H1 (cell line): ENCODE measurements around the gene CHRNA3. TPM values are rescaled to one million over a fixed set of nuclear protein-coding genes. Genes with fewer than 3 reads are reported as not detected.

ENCODE experiments used
- CTCF ChIA-PET: fragments of 300-600 bp; sonication (Branson Sonifier 250); formaldehyde crosslinking; loops from one replicate; lab custom pipeline; 2021; ENCODE audit not compliant: partially characterized antibody; lab: Charles Lee
- POLR2A ChIA-PET: fragments of 300-600 bp; sonication (Branson Sonifier 250); formaldehyde crosslinking; loops from one replicate; lab custom pipeline; 2021; ENCODE audit warnings: inconsistent platforms; ENCODE audit not compliant: partially characterized antibody; lab: Charles Lee
- DNase-seq, 2 experiments: peaks; one replicate each; pipeline versions ENCODE4 v3.0.0 to v3.0.0-alpha.2; 2010 to 2022; ENCODE audit warnings: low spot score in 2 of 2, low read depth in 1 of 2, mixed read lengths in 1 of 2
- FAIRE-seq: peaks from 2 replicates; lab custom pipeline; 2011; peaks lifted over from hg19 to GRCh38; lab: Jason Lieb, UNC
- H2AFZ ChIP-seq: 2 replicates; pipeline ENCODE4 v1.8.1; 2012; ENCODE audit warnings: low read length, inconsistent platforms
- H2AK5ac ChIP-seq: 2 replicates; pipeline ENCODE4 v1.6.1; 2013; ENCODE audit warnings: low read depth, low read length
- H2BK120ac ChIP-seq: replicated peaks from 2 replicates; pipeline ENCODE3; 2013; ENCODE audit warnings: low read depth, low read length, inconsistent platforms
- H2BK12ac ChIP-seq: 2 replicates; pipeline ENCODE4 v1.6.1; 2013; ENCODE audit warnings: low read depth, low read length
- H2BK15ac ChIP-seq: 2 replicates; pipeline ENCODE4 v1.6.1; 2013; ENCODE audit warnings: low read length
- H2BK20ac ChIP-seq: 2 replicates; pipeline ENCODE4 v1.6.1; 2013; ENCODE audit warnings: low read length
- H2BK5ac ChIP-seq: 2 replicates; pipeline ENCODE4 v1.6.1; 2013; ENCODE audit warnings: low read depth, low read length
- H3K14ac ChIP-seq: 2 replicates; pipeline ENCODE4 v1.6.1; 2013; ENCODE audit warnings: inconsistent platforms; ENCODE audit not compliant: insufficient read length
- H3K18ac ChIP-seq: 2 replicates; pipeline ENCODE4 v1.6.1; 2013; ENCODE audit warnings: low read length; ENCODE audit errors: extremely low read depth
- H3K23ac ChIP-seq: 2 replicates; pipeline ENCODE4 v1.6.1; 2013; ENCODE audit warnings: inconsistent platforms; ENCODE audit not compliant: insufficient read length
- H3K23me2 ChIP-seq: 2 replicates; pipeline ENCODE4 v1.6.1; 2013; ENCODE audit warnings: low read depth, low read length
- H3K27ac ChIP-seq: 2 replicates; pipeline ENCODE4 v1.6.1; 2011; ENCODE audit warnings: low read depth, low read length, inconsistent platforms
- H3K27me3 ChIP-seq, 4 experiments: replicated peaks in 1 of 4; 1 replicate in 1 of 4; 2 replicates in 3 of 4; pipeline versions ENCODE4 v1.6.1 to v1.8.1; 2011 to 2013; ENCODE audit warnings: low read length in 3 of 4, mild to moderate bottlenecking in 3 of 4, inconsistent platforms in 2 of 4, mixed read lengths in 2 of 4, moderate library complexity in 1 of 4; ENCODE audit not compliant: control insufficient read depth in 3 of 4, insufficient read depth in 3 of 4; ENCODE audit errors: extremely low read depth in 1 of 4
- H3K36me3 ChIP-seq, 4 experiments: 2 replicates each; pipeline versions ENCODE4 v1.6.1 to v1.8.1; 2011 to 2013; ENCODE audit warnings: mild to moderate bottlenecking in 4 of 4, low read length in 3 of 4, moderate library complexity in 2 of 4, control low read depth in 1 of 4, inconsistent platforms in 1 of 4; ENCODE audit not compliant: insufficient read depth in 4 of 4, control insufficient read depth in 2 of 4
- H3K4ac ChIP-seq: replicated peaks from 2 replicates; pipeline ENCODE3; 2013; ENCODE audit warnings: low read length, low read depth, mixed read lengths, inconsistent platforms; ENCODE audit not compliant: insufficient read length
- H3K4me1 ChIP-seq, 4 experiments: replicated peaks in 1 of 4; 1 replicate in 1 of 4; 2 replicates in 3 of 4; pipeline versions ENCODE4 v1.6.1 to v1.8.1; 2011 to 2013; ENCODE audit warnings: low read length in 3 of 4, inconsistent platforms in 2 of 4, mixed read lengths in 1 of 4; ENCODE audit not compliant: insufficient read depth in 4 of 4, control insufficient read depth in 3 of 4
- H3K4me2 ChIP-seq, 2 experiments: 2 replicates each; pipeline versions ENCODE4 v1.6.1 to v1.8.1; 2011 to 2013; ENCODE audit warnings: low read depth in 2 of 2, low read length in 2 of 2, control low read depth in 1 of 2, inconsistent platforms in 1 of 2, mild to moderate bottlenecking in 1 of 2; ENCODE audit not compliant: insufficient read depth in 1 of 2
- H3K4me3 ChIP-seq, 4 experiments: fragments of 200-600, 300-600 bp in 1 of 4; sonication (generic), shearing (Covaris generic), sonication (Bioruptor Twin) in 1 of 4; 2 replicates each; pipeline versions ENCODE4 v1.5.1 to v1.8.1; 2011 to 2016; ENCODE audit warnings: low read length in 4 of 4, low read depth in 3 of 4, control low read depth in 2 of 4, inconsistent platforms in 2 of 4, mild to moderate bottlenecking in 2 of 4, mixed read lengths in 1 of 4, moderate library complexity in 1 of 4; ENCODE audit not compliant: insufficient read depth in 2 of 4; ENCODE audit errors: extremely low read depth in 1 of 4
- H3K56ac ChIP-seq: replicated peaks from 2 replicates; pipeline ENCODE3; 2013; ENCODE audit warnings: low read depth, mild to moderate bottlenecking, mixed read lengths, low read length, inconsistent platforms; ENCODE audit not compliant: insufficient read length
- H3K79me1 ChIP-seq: 2 replicates; pipeline ENCODE4 v1.6.1; 2013; ENCODE audit warnings: low read depth, low read length, control low read depth
- H3K79me2 ChIP-seq, 2 experiments: 2 replicates each; pipeline versions ENCODE4 v1.6.1 to v1.8.1; 2012 to 2013; ENCODE audit warnings: low read length in 2 of 2, mild to moderate bottlenecking in 2 of 2, inconsistent platforms in 1 of 2; ENCODE audit not compliant: insufficient read depth in 2 of 2, control insufficient read depth in 1 of 2
- H3K9ac ChIP-seq, 4 experiments: replicated peaks in 1 of 4; 1 replicate in 1 of 4; 2 replicates in 3 of 4; pipeline versions ENCODE4 v1.6.1 to v1.8.1; 2011 to 2013; ENCODE audit warnings: low read depth in 3 of 4, low read length in 3 of 4, control low read depth in 2 of 4, mild to moderate bottlenecking in 2 of 4, moderate library complexity in 2 of 4, inconsistent platforms in 1 of 4; ENCODE audit errors: extremely low read depth in 1 of 4
- H3K9me3 ChIP-seq, 2 experiments: 2 replicates each; pipeline versions ENCODE4 v1.6.1 to v1.8.1; 2012 to 2013; ENCODE audit warnings: mild to moderate bottlenecking in 2 of 2, moderate library complexity in 2 of 2, control low read depth in 1 of 2, inconsistent platforms in 1 of 2, low read depth in 1 of 2, low read length in 1 of 2, mixed read lengths in 1 of 2; ENCODE audit not compliant: insufficient read depth in 2 of 2
- H4K20me1 ChIP-seq, 2 experiments: replicated peaks in 1 of 2; 2 replicates each; pipeline versions ENCODE3 to v1.8.1; 2011 to 2013; ENCODE audit warnings: inconsistent platforms in 2 of 2, low read length in 2 of 2, mild to moderate bottlenecking in 1 of 2; ENCODE audit not compliant: insufficient read depth in 2 of 2, control insufficient read depth in 1 of 2
- H4K5ac ChIP-seq: 2 replicates; pipeline ENCODE4 v1.6.1; 2013; ENCODE audit warnings: low read length, low read depth, mixed read lengths, inconsistent platforms; ENCODE audit not compliant: insufficient read length
- H4K8ac ChIP-seq: 2 replicates; pipeline ENCODE4 v1.8.0; 2013; ENCODE audit warnings: mild to moderate bottlenecking, moderate library complexity, low read length, inconsistent platforms; ENCODE audit not compliant: insufficient read depth; ENCODE audit errors: extremely low read depth
- H4K91ac ChIP-seq: replicated peaks from 2 replicates; pipeline ENCODE3; 2013; ENCODE audit warnings: low read length, mixed read lengths, inconsistent platforms; ENCODE audit not compliant: insufficient read length
- ASH2L ChIP-seq: fragments of 200-600, 300-600 bp; sonication (generic); IDR thresholded peaks from one replicate; pipeline ENCODE4 v1.7.1; 2017; ENCODE audit warnings: low read length
- CEBPB ChIP-seq: IDR thresholded peaks from 2 replicates; pipeline ENCODE4 v1.6.1; 2012; ENCODE audit warnings: low read depth, low read length
- EP300 ChIP-seq, 2 experiments: IDR thresholded peaks; 1 replicate in 1 of 2; 2 replicates in 1 of 2; pipeline ENCODE4 v1.6.1; 2011 to 2012; ENCODE audit warnings: low read depth in 2 of 2, low read length in 2 of 2, mild to moderate bottlenecking in 2 of 2, borderline replicate concordance in 1 of 2, inconsistent platforms in 1 of 2, moderate library complexity in 1 of 2
- JUND ChIP-seq: IDR thresholded peaks from 2 replicates; pipeline ENCODE4 v1.6.1; 2011; ENCODE audit warnings: mild to moderate bottlenecking, improper control_type of control experiment, low read length
- KDM1A ChIP-seq: fragments of 200-600, 300-600 bp; sonication (generic); IDR thresholded peaks from 2 replicates; pipeline ENCODE4 v1.7.1; 2016; ENCODE audit warnings: mild to moderate bottlenecking, low read length, borderline replicate concordance
- NANOG ChIP-seq: IDR thresholded peaks from 2 replicates; pipeline ENCODE4 v1.6.1; 2011; ENCODE audit warnings: low read length, low read depth, mild to moderate bottlenecking, inconsistent platforms; ENCODE audit not compliant: insufficient read depth, poor library complexity, severe bottlenecking
- NRF1 ChIP-seq: IDR thresholded peaks from 2 replicates; pipeline ENCODE4 v1.6.1; 2011; ENCODE audit warnings: mild to moderate bottlenecking, low read depth, low read length, improper control_type of control experiment
- SIRT6 ChIP-seq: IDR thresholded peaks from one replicate; pipeline ENCODE4 v1.7.1; 2012; ENCODE audit warnings: low read length, inconsistent platforms
- SP2 ChIP-seq: IDR thresholded peaks from 2 replicates; pipeline ENCODE4 v1.6.1; 2012; ENCODE audit warnings: mild to moderate bottlenecking, low read length, inconsistent platforms
- TBP ChIP-seq: IDR thresholded peaks from 2 replicates; pipeline ENCODE4 v1.6.1; 2011; ENCODE audit warnings: low read depth, low read length, improper control_type of control experiment
- WGBS, 2 experiments: shearing (Covaris generic) in 1 of 2; methylation state at CpG; one replicate each; pipeline versions ENCODE4 v1.1.6 to v1.1.7; 2013 to 2015; ENCODE audit warnings: low lambda C conversion rate in 2 of 2, mixed read lengths in 2 of 2, inconsistent platforms in 1 of 2, low coverage in 1 of 2, missing lambda C conversion rate in 1 of 2; ENCODE audit not compliant: insufficient replicate concordance in 2 of 2, insufficient coverage in 1 of 2, insufficient read length in 1 of 2; ENCODE audit errors: extremely low coverage in 1 of 2, missing lambda C conversion rate in 1 of 2; 5-methylcytosine and 5-hydroxymethylcytosine counted together
- polyA plus RNA-seq, 7 experiments: library from polyadenylated mRNA; depleted of rRNA in 3 of 7; stranded (reverse) in 5 of 7; unstranded in 2 of 7; fragments of >200 nt in 5 of 7; fragments of 200-250 nt in 2 of 7; gene quantifications; 1 replicate in 5 of 7; 2 replicates in 1 of 7; 4 replicates in 1 of 7; pipeline versions ENCODE4 v1.2.1 to v1.2.3, GENCODE V29; 2011 to 2013; ENCODE audit warnings: missing spikeins in 2 of 7, mixed read lengths in 2 of 7
- total RNA-seq: library from RNA; stranded (reverse); fragmentation: NEBNext Ultra II Directional; extraction: Animal tissue kit (Norgen Biotek cat#: 25700); gene quantifications from 2 replicates; pipeline ENCODE4 v1.2.1, GENCODE V29; 2021

The CHRNA3 gene
- total and polyA plus RNA-seq, 2 of the 8 experiments (the other 6 are each of a cell fraction or from before 2014, with no cell fraction given), result 2.1 to 4.7 TPM

- Histone ChIP-seq H4K20me1 (no peaks in the 10 kb centered on the region), H2AK5ac (no peak overlapping the region), H2BK20ac (no peak overlapping the region), H3K4me1 (peaks cover 0 to 13% (median 8%) of the 10 kb centered on the region in 4 experiments; a peak in 5 of 7 replicates), H3K56ac (no peak overlapping the region), H3K79me1 (no peaks in the 10 kb centered on the region), H2BK5ac (no peak overlapping the region), H2BK12ac (no peak overlapping the region), H3K9me3 (no peaks in the 10 kb centered on the region), H3K79me2 (no peaks in the 10 kb centered on the region), H3K23ac (no peak overlapping the region), H3K36me3 (no peaks in the 10 kb centered on the region), H4K5ac (no peak overlapping the region), H3K14ac (no peak overlapping the region), H2BK120ac (no peak overlapping the region), H3K27ac (no peak overlapping the region), H3K9ac (no peak overlapping the region), H3K4me2 (no peak overlapping the region), H4K91ac (no peak overlapping the region), H3K23me2 (no peaks in the 10 kb centered on the region), H3K18ac (no peak overlapping the region), H2BK15ac (no peak overlapping the region), H3K4ac (no peak overlapping the region), H3K4me3 (no peak overlapping the region), H2AFZ (no peak overlapping the region), H3K27me3 (no peaks in the 10 kb centered on the region; a peak in 1 of 7 replicates), H4K8ac (no peak overlapping the region)
- no peak for FAIRE-seq
- ChIA-PET POLR2A (interaction anchor here (0.9 to 1.2 kb wide), 2 partner anchors 8 to 59 kb away, joined by 3 read pairs; no protein-coding TSS in a partner anchor), CTCF (interaction anchor here (0.6 to 1.7 kb wide), 9 partner anchors 17 to 117 kb away, joined by 3 to 13 read pairs (median 3); no protein-coding TSS in a partner anchor)
- no peak for DNase-seq
- 85% methylated on average over 8 of the region's 8 CpGs; no CpG with 5 or more reads in 1 of the 2 experiments for WGBS, 2 experiments
- TF ChIP-seq JUND (no peak), TBP (no peak), NANOG (no peak), EP300 (IDR thresholded peaks at IDR 0.05; ENCODE audit: borderline replicate concordance in 1 of 2, low read depth in 2 of 2, low read length in 2 of 2) (no peak), CEBPB (no peak), NRF1 (no peak), SP2 (no peak), SIRT6 (no peak), ASH2L (no peak), KDM1A (no peak)
Measured at GRCh38 chr15:78667578-78668236, 46.9 kb upstream of the CHRNA3 start.
